Stimulated activated CD4-positive, alpha-beta T cell treated with anti-CD3 and anti-CD28 coated beads, Interleukin-1b, Interleukin-23, amount 100 ng/mL, for 4 hours (primary cell): ENCODE measurements around the gene SEC14L1.

Experiments used
- DNase-seq, 2 donors: peaks; one replicate each; pipeline ENCODE4 v3.0.0-alpha.2; 2020; ENCODE audit warnings: low read depth in 2 of 2

The SEC14L1 gene

DNA sequence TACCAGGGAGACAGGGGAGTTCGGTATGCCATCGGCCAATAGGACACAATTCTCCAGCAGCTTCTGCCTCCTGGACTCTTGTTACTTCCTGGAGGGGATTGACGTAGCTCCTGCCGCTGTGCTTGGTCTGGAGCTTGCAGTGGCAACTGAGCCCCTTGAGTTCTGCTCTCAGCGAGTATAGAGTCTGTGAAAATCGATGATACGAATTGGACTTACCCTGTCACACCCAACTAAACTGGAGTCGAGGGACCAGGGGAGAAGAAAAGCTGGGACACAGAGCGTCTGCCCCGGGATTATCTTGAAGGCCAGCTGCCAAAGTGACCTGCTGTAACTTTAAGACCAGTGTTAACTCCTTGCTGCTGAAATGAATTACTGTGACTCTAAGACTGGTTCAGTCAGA, 22.2 kb downstream of the SEC14L1 start:
- no peak for DNase-seq

DNA sequence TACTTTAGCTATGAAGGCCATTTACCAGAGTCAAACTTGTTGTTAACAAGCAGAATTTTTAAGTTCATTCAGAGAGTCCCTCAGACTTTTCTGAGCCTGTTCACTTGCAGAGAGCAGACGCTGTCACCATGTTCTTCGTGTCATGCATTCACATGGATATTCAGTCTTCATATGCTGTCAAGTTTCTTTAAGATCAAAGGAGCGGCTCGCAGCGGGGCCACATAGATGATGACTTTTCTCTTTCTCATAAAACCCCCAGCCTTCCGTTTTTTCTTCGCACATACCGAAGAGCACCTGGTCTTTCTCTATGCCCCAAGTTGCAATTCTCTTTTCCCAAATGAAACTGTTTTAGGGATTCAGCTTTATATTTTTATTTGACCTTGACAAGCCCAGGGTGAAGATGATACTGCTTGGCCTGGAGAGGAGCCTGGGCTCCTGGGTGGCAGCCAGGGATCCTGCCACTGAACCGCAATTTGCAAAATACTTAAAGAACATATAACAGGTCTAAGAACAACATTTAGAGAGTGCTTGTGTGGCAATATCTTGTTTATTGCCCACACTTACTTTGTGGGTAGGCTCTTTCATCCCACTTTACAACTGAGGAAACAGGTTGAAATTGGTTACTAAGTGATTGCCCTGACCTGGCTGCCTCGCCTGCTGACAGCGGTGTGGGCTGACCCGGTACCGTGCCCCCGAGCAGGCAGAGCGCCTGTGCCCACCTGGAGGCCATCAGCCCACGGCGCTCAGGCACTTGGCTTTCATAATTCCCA, 22.9 kb downstream of the SEC14L1 start:
- DNase-seq, result no peak

DNA sequence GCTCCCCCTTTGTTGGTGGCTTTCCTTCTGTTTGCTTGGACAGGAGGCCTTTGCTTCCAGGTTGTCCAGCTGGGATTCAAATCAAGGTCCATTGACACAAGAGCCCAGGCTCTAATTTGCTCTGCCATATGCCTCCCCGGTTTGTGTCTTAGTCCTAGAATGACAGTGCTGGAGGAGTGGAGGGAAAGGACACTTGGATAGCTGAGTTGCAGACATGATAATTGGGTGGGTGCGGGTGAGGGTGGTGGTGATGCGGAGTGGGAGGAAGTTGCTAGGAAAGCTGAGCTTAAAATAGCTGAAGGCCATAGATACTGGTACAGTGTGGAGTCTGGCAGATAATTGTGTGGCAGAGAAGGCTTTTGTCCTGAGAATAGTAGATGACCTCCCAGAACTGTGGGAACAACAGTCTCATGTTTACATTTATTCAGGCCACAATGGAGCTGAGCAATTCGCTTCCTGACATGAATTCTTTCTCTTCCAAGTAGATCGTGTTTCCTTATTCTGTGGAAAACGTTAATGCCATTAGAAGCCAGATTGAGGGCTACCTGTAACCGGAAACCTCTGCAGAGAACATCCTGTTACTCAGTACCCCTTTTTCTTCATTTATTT, 23.8 kb downstream of the SEC14L1 start:
- DNase-seq, result no peak

DNA sequence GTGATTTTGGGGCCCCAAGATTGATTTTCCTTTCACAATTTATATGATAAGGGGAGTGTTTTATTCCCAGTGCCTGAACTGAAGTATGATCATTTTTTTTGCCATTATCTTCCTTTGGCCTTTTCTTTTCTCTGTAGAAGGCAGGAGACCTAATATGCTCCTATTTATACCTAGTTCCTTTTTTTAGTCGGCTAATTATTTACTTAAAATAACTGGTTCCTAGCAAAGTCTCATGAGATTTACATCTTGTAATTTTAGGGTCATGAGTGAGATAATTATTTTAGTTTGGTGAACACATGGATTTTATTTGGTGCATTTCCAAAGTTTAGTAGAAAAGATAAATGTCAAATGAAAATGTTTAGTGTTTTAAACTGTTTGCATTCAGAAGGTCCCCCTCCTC, 24.8 kb downstream of the SEC14L1 start:
- DNase-seq, result no peak

DNA sequence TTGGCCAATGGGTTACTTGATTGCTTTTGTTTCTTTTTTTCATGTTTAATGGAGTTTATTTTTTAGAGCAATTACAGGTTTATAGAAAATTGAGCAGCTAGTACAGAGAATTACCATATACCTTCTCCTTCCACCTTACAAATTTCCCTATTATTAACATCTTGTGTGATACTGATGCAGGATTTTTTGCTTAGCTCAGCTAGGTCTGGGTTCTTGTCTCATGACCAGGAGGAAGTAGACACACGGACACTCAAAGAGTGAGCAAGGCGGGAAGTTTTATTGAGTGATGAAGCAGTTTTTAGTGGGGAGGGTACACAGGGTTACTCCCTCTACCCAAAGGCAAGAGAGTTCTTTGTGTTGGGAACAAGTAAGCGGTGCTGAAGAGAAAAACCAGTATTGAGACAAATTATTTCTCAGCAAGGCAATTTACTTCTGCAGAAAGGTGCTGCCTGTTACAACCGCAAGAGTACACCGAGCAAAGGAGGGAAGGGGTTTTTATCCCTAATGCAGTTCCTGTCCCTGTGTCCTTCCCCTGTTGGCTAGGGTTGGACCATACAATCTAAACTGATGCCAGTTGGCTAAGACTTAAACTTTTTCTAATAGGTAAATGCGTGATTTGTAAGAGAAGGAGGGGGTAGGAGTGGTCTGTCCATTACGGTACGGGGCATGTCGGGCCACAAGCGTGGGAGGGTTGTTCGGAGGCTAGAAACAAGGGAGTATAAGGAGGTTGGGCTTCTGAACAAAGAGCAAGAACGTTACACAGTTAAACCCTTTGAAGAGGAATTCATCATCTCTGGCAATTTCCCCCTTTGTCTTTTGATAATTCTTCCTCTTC, 26.9 kb downstream of the SEC14L1 start:
- no peak for DNase-seq

DNA sequence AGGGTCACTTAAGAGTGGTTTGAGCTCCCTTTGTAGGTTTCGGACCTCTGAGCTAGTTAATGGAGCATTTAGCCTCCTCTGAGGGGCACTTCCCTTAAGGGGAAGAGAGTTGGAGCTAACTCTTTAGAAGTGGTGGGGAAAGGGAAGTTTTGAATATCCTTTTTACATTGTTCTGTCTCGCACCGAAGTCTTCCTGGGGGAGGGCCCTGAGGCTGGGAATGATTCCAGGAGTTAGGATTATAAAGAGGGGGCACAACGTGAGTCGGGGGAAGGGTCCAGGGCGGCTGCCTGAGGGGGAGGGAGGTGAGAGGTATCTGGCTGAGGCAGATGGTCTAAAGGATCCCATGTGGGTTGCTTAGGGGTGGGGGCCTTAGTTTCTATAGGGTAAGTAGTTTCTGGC, 32.3 kb downstream of the SEC14L1 start:
- no peak for DNase-seq

DNA sequence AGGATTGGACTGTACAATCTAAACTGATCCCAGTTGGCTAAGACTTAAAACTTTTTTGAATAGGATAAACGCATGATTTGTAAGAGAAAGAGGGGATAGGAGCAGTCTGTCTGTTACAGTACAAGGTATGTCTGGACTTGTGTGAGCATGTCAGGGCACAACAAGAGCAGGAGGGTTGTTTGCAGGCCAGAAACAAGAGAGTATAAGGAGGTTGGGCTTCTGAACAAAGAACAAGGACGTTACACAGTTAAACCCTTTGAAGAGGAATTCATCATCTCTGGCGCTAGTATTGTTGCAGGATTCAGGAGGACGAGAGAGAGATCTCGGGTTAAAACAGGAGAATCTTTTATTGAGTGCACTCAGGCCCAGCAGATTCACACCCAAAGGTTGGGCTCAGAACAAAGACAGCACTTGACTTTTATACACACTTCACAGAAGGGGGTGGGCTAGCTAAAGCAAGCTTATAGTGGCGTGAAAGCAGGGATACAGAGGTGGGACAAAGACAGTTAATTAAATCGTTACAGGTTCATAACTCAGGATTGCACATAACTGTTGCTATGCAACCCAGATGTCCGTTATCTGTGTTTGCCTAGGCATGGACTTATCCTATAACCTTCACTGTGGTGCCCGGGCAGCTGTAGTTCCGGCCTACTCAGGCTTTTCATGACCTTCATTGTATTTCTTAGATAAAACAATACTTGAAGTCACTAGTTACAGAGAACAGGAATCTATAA, 34.3 kb downstream of the SEC14L1 start:
- DNase-seq, result no peak

DNA sequence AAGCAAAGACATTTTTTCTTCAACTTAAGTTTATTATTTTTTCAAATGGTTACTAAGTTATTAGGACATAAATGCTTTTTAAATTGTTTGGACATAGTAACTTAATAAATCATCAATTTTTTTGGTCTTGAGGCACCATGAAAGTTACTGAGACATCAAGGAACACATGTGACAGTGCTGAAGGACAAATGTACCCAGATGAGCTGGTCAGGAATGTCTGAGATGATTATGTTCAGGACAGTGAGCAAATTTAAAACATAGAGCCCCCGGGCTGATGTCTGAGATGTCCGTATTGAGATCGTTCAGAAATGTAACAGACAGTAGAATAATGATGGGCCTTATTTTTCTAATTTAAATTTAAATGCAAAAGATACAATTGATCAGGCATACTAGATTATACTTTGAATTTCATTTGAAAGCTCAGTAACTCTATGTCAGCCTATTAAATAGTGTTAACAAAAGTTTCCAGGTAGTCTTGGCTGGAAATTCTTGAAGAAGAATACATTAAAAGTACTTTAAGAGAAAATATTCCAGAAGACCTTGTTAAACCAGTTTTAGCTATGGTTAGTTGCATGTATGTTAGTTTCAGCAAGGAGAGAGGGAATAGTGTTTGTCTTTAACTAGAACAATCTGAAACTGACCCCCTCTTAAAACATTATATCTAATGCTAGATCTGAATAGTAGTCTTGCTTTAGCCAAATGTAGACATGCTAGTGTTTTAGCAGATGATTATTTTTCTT, 36.4 kb downstream of the SEC14L1 start:
- no peak for DNase-seq

DNA sequence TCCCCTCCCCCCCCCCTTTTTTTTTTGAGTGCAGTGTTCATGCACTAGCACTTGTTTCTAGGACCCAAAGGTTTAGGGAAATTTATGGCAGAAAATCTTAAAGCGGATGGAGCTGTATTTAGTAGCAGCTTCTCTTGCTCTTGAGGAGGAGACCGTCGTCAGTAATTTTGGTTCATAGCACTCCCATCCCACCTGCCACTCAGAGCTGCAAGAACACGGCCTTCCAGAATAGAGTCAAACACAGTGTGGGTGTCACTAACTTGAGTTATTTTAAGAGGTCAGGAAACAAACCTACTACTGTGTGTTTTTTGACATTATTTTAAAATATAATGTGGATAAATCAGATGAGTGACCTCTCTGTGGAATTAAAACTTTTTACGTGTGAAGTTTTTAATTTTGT, 37.3 kb downstream of the SEC14L1 start:
- no peak for DNase-seq

DNA sequence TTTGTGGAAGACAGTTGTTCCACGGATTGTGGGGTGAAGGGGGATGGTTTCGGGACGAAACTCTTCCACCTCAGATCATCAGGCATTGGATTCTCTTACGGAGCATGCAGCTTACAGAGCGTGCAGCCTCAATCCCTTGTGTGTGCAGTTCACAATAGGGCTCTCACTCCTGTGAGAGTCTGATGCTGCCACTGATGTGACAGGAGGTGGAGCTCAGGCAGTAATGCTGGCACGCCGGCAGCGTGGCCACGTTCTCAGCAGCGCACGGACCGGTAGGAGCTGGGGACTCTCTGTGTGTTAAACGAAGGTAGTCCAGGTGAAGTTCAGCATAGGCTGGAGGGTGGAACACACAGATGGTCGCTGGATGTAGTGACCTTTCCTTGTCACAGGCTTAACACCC, 37.8 kb downstream of the SEC14L1 start:
- no peak for DNase-seq

DNA sequence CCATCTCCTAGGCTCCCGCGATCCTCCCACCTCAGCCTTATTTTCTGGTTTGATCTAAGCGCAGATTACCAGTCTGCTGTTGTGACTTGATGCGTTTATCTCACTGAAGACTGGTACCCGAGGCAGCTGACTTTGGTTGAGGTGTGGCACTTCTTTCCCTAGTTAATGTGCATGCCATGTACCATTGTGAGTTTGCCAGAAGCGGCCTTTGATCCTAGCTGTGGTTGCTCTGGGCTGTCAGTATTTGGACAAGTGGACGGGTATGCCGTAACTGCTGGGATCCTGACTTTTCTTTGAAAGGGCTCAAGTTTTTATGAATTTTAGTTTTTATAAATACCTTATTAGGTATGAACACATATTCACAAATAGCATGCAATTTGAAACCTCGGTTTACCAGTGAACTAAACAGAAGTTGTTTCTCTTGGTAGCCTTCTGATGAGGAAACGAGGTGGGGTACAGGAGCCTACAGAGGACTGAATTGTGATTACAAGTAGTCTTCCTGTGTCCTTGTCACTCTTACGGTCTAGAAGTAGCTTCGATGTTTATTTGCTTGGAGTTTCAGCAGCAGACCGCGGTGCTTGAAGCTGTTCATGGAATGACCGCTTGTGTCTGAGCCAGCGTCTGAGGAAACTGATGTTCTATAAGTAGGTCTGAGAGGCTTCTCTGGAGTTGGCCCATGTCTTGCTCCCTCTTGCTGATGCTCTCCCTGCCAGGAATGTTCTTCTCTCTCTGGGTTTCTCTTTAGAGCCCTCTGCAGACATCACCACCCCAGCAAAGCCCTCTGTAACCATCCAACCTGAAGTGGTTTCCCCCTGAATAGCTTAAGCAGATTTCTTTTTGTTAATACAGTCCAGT, 40.0 kb downstream of the SEC14L1 start:
- no peak for DNase-seq

DNA sequence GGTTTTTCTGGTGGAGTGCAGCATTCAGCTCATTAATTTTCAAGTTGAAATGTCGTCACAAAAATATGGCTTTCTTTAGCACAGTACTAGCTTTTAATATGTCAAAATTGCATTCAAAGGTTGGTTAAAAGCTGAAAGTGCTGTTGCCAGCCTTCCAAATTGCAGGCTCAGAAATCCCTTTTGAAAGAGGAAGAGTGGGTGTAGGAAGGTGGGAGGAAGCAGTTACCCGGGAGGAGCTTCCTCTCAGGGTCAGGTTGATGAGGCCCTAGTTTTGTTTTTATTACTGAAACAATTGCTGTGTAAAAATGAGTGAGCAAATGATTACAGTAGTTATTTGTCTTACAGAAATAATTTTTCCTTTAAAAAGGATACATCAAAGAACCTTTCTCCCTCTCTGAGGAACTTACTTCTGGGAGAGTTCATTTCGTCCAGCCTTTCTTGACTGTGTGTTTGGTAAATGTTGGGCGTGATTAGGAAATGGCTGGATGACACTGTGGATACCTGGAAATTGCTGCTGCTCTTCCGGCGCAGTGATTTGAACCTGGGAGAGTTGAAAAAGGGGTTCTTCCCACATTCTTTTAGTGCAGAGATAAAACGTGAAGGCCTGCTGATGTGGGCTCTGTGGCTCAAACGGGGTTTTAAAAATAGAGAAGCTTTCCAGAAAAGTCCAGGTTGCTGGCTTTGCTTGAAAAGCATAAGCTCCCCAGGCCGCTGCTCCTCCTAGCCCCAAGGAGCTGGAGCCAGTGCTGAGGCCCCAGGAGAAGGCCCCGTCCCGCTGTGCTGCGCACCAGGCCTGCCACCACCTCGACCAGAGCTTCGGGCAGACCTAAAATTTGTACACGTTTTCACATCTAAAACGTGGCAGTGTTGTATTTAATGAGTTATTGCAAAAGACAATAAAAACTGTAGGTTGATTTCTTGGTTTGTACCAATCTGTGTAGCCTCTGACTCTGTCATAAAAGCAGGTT, 41.7 kb downstream of the SEC14L1 start:
- no peak for DNase-seq

DNA sequence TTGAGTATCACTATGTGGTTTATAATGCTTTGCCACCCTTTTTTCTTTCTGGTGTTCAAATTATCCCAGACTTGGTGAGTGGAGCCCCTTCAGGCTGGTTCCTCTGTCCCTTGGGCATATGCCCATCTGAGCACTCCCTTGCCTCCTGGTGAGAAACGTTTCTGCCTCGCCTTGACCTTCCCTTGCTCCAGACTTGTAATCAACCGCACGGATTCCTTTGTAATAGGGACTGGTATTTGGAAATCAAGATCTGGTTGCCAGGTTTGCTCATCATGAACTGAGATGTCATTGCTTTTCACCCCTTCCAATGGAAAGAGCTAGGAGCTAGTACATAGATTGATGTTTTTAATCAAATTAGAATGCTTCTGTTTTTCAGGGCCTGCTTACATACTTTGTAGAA, 43.7 kb downstream of the SEC14L1 start:
- DNase-seq, result no peak

DNA sequence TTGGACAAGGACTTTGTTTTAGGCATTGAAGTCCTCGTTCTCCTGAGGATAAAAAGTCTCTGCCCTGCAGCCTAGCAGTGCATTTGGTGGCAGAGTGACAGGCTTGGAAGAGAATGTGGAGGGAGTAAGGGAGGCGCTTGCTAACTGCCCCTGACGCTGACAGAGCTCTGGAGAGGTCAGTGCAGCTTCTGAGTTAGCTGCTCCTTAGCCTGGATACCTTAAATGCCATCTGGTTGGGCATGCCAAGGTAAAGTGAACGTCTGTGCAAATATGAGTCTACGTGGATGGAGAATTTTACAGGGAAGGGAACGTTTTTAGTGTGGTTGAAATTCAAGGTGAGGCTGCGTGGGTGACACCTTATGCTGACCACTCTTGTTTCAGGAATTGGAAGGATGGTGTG, 44.4 kb downstream of the SEC14L1 start:
- no peak for DNase-seq

DNA sequence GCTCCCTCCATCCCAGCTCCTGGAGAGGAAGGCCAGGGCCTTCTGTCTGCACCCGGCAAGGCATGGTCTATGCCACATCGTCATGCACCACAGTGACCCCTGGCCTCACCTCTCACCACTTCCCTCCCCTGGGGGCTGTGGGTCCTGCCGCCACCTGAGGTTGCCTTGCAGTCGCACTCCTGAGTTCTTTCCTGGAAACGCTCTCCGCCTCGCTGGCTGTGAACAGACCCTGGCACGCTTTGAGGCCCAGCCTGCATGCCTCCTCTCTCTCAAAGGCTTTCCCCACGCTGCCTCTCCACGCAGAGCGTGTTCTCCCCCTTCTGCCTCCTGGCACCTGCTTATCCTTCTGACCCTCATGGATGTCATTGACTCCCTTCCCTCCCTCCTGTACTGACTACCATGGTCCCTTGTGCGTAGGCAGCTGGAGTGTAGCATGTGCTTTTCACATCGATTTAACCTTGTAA, 45.4 kb downstream of the SEC14L1 start:
- no peak for DNase-seq

DNA sequence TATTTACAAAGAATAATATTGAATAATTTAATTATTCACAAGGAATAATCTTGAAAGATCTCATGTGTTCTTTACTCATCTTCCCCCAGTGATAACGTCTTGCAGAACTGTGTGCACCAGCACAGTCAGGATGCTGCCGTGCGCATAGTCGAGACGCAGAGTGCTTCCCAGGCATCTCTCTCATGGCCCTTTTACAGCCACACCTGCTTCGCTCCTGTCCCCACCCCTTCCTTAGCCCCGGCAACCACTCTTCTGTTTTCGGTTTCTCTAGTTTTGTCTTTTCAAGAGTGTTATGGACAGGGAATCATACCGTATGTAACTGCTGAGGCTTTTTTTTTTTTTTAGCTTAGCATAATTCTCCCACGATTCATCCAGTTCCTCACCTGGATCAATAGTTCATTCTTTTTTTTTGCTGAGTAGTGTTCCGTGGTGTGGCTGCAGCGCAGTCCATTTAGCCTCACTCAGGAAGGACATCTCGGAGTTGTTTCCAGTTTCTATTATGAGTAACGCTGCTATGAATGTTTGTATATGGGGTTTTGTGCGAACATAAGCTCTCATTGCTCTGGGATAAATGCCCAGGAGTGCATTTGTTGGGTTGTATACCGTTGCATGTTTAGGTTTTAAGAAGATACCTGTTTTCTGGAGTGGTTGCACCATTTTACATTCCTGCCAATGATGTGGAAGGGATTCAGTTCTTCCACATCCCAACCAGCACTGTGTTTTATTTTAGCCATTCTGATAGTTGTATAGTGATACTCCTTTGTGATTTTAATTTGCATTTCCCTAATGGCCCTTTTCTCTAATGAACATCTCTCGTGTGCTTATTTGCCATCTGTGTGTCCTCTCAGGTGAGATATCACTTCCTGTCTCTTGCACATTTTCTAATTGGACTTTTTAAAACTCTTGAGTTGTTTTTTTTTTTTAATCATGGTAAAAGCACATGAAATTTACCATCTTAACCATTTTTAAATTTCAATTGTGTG, 47.6 kb downstream of the SEC14L1 start:
- DNase-seq, result no peak

DNA sequence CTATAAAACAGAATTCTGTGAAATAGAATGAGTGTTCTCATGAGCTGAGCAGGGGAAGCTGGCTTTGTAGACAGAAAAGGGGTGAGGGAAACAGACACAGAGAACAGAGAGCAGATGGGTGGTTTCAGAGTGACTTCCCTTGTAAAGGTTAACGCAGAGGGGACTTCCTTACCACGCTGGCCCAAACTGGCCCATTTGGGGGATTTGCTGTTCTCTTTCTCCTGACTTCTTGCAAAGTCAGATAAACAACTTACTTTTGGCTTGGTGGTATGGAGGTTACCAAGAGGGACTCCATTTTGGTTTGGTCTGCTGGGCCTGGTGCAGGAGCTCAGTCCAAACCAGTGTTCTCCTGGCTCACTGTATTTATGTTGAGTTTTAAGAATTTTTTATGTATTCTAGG, 48.4 kb downstream of the SEC14L1 start:
- DNase-seq, result peak in 1 of 2 donors; percentile 6

DNA sequence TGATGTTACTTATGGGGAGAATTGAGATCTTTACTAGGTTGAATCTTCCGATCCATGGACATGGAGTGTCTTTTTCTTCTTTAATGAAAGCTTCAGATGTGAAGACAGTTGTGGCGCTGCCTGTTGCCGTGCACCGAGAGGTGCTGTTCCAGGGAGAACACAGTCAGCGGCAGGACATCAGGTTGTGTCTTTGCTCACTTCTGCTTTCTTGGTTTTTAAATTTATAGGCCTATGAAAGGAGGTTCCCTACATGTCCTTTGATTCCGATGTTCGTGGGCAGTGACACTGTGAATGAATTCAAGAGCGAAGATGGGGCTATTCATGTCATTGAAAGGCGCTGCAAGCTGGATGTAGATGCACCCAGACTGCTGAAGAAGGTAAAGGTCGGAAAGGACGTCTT, 49.8 kb downstream of the SEC14L1 start:
- no peak for DNase-seq
